Iris pigment epithelial cell (primary cell): ENCODE measurements around the gene RNF123.

Source experiments
- DNase-seq: peaks from one replicate; pipeline ENCODE4 v3.0.0-alpha.2; 2011; ENCODE audit warnings: low read depth

Gene RNF123

GRCh38 chr3:49750056-49750455 is 60.7 kb downstream of the RNF123 start:
- peak; percentile 29 for DNase-seq

GRCh38 chr3:49751501-49751900 is 62.1 kb downstream of the RNF123 start:
- DNase-seq, result no peak

- DNase-seq, result no peak
Observed at GRCh38 chr3:49754536-49754935, 65.2 kb downstream of the RNF123 start.

- DNase-seq, result no peak
Observed at GRCh38 chr3:49756036-49756435, 66.7 kb downstream of the RNF123 start.

- no peak for DNase-seq
Observed at GRCh38 chr3:49757197-49757596, 67.8 kb downstream of the RNF123 start.

- no peak for DNase-seq
Observed at GRCh38 chr3:49759226-49759625, 69.9 kb downstream of the RNF123 start.

GRCh38 chr3:49761661-49762060 is 72.3 kb downstream of the RNF123 start:
- DNase-seq, result peak; percentile 41

- no peak for DNase-seq
Observed at GRCh38 chr3:49763981-49764380, 74.6 kb downstream of the RNF123 start.

GRCh38 chr3:49769286-49769915 is 80.0 kb downstream of the RNF123 start:
- DNase-seq, result no peak

GRCh38 chr3:49769926-49770325 is 80.6 kb downstream of the RNF123 start:
- DNase-seq, result no peak
